ELR (cell line): Measurements from ENCODE around the gene ADM2.
A peak's percentile ranks its signal among the peaks of the same experiment; 100 is the strongest.

ENCODE experiments used
- DNase-seq: peaks from one replicate; pipeline ENCODE4 v3.0.0-alpha.2; 2015; ENCODE audit warnings: low read depth

ADM2 gene

GRCh38 chr22:50485221-50486131 lies 4.1 kb downstream of the ADM2 start:
- DNase-seq: no peak

- DNase-seq: peak; percentile 79
Observed at GRCh38 chr22:50486561-50487289, 5.4 kb downstream of the ADM2 start, which contains the start of gene MIOX. TSS of gene MIOX (plus strand) at chr22:50486859. CDS start at chr22:50486898, 39 bp downstream.

DNA sequence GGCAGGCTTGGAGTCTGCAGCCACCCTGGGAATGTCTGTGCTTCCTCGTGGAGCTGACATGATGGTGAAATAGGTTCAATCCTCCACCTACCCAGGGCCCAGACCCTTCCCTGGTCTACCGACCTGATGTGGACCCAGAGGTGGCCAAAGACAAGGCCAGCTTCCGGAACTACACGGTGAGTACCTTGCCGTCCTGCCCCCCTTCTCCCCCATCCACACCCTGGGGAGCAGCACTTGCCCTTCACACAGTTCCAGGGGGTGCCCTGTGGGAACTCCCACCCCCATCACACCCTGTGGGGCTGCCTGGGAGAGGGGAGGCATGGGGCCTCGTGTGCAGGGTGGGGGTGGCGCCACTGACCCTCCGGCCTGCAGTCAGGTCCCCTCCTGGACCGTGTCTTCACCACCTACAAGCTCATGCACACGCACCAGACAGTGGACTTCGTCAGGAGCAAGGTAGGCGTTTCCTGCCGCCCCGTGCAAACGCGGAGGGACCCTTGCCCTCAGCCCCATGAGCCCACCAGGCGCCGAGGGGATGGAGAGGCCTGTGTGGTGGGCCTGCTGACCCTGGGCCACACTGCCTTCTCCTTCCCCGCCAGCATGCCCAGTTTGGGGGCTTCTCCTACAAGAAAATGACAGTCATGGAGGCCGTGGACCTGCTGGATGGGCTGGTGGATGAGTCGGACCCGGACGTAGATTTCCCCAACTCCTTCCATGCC lies 6.1 kb downstream of the ADM2 start:
- DNase-seq: no peak

DNA sequence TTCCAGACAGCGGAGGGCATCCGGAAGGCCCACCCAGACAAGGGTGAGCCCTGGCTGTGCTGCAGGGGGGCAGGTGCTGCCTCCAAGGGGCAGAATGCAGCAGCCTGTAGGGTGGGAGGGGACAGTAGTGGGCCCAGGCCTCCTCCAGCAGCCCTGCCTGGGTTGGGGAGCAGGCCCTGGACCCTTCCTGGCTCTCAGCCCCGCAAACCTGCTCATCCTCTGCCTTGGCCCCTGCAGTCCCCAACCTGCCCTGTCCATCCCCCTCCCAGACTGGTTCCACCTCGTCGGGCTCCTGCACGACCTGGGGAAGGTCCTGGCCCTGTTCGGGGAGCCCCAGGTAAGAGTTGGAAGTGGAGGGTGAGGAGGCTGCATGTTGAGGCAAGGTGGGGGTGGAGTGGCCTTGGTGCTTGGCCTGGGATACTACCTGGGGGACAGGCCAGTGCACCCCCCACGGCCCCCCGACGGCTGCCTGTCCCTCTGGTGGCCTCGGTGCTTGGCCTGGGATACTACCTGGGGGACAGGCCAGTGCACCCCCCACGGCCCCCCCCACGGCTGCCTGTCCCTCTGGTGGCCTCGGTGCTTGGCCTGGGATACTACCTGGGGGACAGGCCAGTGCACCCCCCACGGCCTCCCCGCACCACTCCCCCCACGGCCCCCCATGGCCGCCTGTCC lies 6.8 kb downstream of the ADM2 start:
- DNase-seq: no peak

GRCh38 chr22:50488886-50489285 lies 7.5 kb downstream of the ADM2 start:
- no peak for DNase-seq

DNA sequence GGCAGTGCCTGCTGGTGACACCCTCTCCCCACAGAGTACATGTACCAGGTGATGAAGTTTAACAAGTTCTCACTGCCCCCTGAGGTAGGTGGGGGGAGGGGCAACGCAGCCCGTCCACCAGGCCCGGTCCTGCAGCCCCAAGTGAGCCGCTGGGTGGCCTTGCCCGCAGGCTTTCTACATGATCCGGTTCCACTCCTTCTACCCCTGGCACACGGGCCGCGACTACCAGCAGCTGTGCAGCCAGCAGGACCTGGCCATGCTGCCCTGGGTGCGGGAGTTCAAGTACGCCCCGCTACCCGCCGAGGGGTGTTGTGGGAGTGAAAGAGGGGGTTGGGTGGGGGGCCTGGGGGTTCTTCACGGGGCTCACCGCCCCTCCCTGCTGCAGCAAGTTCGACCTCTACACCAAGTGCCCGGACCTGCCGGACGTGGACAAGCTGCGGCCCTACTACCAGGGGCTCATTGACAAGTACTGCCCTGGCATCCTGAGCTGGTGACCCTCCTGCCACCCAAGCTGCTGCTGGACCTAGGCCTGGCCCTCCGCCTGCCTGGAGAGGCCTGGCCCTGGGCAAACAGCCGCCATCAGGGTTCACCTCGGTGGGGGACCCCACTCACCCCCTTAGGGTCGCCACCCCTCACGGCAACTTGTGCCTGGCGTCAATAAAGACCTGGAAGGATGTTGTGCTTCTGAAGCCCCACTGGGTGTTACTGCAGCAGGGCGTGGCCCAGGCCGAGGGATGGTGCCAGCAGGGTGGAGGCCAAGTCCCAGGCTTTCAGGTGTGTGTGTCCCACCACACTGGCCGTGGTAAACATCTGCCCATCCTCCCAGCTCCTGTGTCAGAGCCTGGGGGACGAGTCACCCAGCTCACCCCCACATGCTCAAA lies 8.3 kb downstream of the ADM2 start:
- DNase-seq: no peak

DNA sequence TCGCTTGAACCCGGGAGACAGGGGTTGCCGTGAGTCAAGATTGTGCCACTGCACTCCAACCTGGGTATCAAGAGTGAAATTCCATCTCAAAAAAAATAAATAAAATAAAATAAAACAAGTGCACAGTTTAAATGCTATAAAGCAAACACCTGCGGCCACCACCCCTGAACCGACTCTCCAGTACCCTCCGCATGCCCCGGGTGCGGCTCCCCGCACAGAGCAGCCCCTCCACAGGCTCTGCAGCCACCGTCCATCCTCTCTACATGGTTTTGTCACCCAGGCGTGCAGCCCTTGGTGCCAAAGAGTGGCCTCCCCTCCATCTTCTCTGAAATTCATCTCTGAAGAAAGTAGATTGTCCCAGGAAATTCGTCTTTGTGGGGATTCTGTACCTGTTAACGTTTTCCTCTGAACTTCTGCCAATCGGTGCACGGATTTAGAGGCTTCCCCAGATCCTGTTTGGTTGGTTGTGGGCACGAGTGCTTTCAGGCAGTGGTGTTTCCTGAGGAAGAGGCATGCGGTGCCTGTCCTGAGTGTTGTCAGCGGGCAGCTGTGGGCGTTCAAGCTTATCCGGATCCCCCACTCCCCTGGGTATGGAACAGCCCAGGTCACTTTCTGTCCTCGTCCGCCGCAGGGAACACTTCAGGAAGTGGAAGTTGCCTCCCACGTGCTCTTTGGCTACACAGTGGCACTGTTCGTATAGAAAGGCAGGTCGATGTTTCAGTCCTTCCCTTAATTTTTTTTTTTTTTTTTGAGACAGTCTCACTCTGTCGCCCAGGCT lies 9.4 kb downstream of the ADM2 start:
- no peak for DNase-seq

- no peak for DNase-seq
Observed at GRCh38 chr22:50497093-50497492, 15.8 kb downstream of the ADM2 start.

DNA sequence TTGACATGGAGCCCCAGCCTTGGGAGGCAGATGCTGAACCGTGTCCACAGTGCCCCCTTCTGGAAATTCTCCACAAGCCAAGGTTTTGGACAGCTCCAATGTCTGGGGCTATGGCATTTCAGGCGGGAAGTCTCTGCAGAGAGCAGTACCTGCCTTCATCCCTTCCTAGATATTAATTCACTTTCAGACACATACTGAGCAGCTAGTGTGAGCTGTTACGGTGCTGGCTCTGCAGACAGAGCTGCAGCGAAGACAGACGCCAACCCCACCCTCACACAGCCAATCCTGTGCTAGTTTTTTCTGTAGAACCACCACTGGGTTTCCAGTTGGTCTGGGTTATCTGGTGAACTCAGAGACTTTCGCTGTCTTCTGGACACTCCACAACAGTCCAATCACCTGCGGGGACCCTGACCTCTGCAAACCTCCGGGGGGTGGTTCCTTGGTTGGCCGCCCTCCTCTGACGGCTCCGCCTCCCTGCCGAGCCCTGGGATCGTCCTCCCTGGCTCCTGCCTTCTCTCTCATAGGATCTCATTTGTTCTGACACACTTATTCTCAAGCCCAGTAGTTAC lies 17.1 kb downstream of the ADM2 start:
- DNase-seq: peak; percentile 75

DNA sequence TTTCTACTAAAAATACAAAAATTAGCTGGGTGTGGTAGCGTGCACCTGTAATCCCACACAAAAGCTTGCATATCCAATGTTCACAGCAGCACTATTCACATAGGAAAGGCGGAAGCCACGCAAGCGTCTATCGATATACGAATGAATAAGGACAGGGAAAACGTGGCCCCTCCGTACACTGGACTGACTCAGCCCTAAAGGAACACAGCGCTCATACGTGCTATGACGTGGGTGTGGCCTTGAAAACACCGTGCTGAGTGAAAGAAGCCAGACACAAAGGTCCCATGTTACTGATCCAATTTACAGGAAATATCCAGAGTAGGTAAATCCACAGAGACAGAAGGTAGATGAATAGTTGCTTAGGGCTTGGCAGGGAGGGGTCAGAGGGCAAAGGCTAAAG lies 19.1 kb downstream of the ADM2 start:
- no peak for DNase-seq

GRCh38 chr22:50502096-50502495 lies 20.8 kb downstream of the ADM2 start:
- no peak for DNase-seq

DNA sequence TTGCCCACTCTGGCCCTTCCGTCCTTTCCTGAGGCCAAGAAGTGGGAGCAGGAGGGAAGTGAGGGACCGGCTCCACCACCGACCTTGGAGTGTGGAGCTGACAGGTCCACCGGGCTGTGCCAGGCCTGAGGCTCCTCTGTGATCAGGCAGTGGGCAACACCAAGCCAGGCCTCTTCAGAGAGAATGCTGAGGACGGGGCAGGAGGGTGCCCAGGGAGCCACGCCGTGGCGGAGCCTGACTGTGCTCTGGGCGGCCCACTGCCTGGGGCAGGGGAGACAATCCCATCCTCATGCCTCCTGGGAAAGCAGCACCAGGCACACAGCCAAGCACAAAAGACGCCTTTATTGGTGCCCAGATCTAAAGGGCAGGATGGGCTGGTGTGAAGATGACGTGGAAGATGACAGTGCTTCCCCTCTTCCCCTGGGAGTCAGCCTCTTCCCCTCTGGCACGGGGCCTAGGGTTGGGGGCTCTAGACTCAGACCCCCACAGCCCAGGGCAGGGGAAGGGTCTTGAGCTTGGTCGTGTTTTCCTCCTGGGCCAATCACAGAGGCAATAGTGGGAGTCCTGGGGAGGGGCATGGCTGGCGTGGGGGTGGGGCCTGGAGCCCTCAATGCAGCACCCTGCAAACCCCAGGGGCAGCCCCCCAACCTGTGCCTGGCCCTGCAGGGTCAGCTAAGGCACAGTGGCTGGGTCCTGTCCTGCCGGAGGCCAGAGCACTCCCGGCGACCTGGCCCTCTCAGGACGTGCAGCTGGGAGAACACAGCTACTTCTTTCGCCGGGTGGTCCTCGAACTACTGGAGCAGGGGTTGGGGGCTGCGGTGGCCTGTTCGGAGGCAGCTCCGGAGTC lies 21.5 kb downstream of the ADM2 start:
- DNase-seq: no peak

GRCh38 chr22:50503475-50504145 lies 22.3 kb downstream of the ADM2 start:
- DNase-seq: no peak

GRCh38 chr22:50504369-50505211 lies 23.2 kb downstream of the ADM2 start:
- DNase-seq: no peak

- no peak for DNase-seq
Observed at GRCh38 chr22:50505276-50505775, 24.0 kb downstream of the ADM2 start.

GRCh38 chr22:50505776-50506610 lies 24.6 kb downstream of the ADM2 start:
- no peak for DNase-seq
